GM12891 (cell line): ENCODE measurements around the gene ALOX15B.

Experiments used
- PAX5 ChIP-seq: IDR thresholded peaks from 2 replicates; pipeline ENCODE4 v1.6.1; 2011; ENCODE audit warnings: low read length, moderate library complexity, mild to moderate bottlenecking; ENCODE audit not compliant: insufficient read depth, severe bottlenecking
- POLR2A ChIP-seq: IDR thresholded peaks from 2 replicates; pipeline ENCODE4 v1.6.1; 2011; ENCODE audit warnings: low read depth, low read length, control low read depth
- POLR2AphosphoS5 ChIP-seq: IDR thresholded peaks from 2 replicates; pipeline ENCODE4 v1.6.1; 2011; ENCODE audit warnings: low read depth, low read length, control low read depth
- SPI1 ChIP-seq: IDR thresholded peaks from 2 replicates; pipeline ENCODE4 v1.6.1; 2011; ENCODE audit warnings: low read depth, low read length, control low read depth
- TAF1 ChIP-seq: IDR thresholded peaks from 2 replicates; pipeline ENCODE4 v1.6.1; 2011; ENCODE audit warnings: low read depth, low read length, control low read depth

DNA sequence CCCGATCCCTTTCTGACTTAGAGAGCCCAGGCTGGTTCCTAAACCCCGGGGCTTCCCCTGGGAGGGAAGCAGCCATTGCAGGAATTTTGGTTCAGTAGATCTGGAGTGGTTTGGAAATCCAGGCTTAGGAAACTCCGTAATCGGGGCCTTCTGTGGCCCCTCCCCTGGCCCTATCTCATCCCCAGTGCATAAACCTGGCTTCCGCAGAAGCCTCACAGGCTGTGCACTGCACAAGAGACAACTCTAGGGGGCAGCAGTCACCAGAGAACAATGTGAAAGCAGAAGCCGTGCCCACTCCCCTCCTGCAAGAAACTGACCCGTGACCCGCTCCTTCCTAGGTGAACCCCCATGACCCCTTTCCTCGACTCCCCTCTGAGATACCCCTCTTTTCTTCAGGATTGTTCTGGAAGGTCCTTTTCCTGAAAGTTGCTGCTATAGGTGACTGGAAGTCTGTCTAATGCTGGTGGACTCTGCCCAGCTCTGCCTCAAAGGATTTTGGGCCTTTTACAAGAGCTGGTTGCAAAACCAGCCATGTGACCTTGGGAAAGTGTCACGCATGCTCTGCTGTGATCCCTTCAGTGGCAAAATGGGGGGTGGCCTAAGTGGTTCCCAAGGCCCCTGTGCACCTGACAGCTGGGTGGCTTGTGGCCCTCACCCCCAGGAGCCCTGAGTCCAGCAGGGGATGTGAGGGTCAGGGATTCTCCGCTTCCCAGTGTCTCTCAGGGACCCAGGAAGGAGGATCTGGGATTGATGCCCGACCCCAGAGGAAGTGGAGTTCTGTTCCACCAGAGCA lies 22.0 kb upstream of the ALOX15B start:
- TF ChIP-seq TAF1 (no peak), POLR2A (no peak), SPI1 (0 out of 2 replicates have a peak, but pooled peaks have one; percentile 21), POLR2AphosphoS5 (no peak), PAX5 (no peak)
